Measurements from ENCODE around the gene STK11. TPM values are rescaled to one million over a fixed set of nuclear protein-coding genes. Genes with fewer than 3 reads are reported as not detected.
A peak's percentile ranks its signal among the peaks of the same experiment; 100 is the strongest.

STK11 gene, protein sequence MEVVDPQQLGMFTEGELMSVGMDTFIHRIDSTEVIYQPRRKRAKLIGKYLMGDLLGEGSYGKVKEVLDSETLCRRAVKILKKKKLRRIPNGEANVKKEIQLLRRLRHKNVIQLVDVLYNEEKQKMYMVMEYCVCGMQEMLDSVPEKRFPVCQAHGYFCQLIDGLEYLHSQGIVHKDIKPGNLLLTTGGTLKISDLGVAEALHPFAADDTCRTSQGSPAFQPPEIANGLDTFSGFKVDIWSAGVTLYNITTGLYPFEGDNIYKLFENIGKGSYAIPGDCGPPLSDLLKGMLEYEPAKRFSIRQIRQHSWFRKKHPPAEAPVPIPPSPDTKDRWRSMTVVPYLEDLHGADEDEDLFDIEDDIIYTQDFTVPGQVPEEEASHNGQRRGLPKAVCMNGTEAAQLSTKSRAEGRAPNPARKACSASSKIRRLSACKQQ
- 100 to 1,000 TPM in 1 of 4 donors, 10 to 100 TPM in 3; 74.0 to 106 (median 78.4) TPM for total RNA-seq

DNA sequence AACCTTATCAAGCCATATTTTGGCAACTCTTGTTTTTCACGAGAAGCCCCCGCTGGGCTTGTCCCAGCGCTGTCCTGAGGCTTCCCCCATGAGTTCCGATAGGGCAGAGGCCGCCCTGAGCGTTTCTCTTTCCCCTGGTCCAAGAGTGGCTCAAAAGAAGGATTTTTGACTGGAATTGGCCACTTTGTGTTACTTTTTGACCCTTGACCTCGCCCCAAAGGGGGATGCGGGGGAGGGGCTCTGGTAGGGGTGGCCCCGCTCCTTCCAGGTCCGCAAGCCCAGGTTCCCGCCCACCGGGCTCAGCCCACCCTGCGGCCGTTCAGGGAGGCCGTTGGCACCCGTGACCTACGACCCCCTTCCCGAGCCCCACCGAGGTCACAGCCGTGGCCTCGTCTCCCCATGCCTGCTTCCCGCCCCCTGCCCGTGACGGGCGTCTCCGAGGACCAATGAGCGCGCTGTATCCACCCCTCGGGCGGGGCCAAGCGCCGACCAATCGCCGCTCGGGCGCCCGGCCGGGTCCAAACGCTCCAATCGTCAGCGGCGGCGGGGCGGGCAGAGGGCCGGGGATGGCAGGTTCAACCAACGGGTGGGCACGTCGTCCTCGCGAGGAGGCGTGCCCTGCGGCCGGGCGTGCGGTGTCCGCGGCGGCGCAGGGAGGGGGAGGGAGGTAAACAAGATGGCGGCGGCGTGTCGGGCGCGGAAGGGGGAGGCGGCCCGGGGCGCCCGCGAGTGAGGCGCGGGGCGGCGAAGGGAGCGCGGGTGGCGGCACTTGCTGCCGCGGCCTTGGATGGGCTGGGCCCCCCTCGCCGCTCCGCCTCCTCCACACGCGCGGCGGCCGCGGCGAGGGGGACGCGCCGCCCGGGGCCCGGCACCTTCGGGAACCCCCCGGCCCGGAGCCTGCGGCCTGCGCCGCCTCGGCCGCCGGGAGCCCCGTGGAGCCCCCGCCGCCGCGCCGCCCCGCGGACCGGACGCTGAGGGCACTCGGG is at the start of gene STK11:
STK11 (plus strand) TSS at position 665 of the 986 bp plus-strand sequence. CDS start 1,136 bp downstream, outside the sequence.
- 6% methylated on average over 47 to 73 of the region's 114 CpGs for WGBS, 2 donors
- peak; percentile 98 to 100 for DNase-seq (ENCODE audit: low spot score in 2 of 2)
- peak within 1 kb of the TSS; percentile 52 for H3K4me3 ChIP-seq (ENCODE audit: low read depth, poor library complexity, severe bottlenecking)
- intact Hi-C loops (cut with DNase I; ENCODE audit: low total_unique reads), result no loop called here
- no peak for TF ChIP-seq POLR2A (IDR thresholded peaks at IDR 0.05)
- TF ChIP-seq, protein P1, sequence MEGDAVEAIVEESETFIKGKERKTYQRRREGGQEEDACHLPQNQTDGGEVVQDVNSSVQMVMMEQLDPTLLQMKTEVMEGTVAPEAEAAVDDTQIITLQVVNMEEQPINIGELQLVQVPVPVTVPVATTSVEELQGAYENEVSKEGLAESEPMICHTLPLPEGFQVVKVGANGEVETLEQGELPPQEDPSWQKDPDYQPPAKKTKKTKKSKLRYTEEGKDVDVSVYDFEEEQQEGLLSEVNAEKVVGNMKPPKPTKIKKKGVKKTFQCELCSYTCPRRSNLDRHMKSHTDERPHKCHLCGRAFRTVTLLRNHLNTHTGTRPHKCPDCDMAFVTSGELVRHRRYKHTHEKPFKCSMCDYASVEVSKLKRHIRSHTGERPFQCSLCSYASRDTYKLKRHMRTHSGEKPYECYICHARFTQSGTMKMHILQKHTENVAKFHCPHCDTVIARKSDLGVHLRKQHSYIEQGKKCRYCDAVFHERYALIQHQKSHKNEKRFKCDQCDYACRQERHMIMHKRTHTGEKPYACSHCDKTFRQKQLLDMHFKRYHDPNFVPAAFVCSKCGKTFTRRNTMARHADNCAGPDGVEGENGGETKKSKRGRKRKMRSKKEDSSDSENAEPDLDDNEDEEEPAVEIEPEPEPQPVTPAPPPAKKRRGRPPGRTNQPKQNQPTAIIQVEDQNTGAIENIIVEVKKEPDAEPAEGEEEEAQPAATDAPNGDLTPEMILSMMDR (IDR thresholded peaks at IDR 0.05), result no peak

DNA sequence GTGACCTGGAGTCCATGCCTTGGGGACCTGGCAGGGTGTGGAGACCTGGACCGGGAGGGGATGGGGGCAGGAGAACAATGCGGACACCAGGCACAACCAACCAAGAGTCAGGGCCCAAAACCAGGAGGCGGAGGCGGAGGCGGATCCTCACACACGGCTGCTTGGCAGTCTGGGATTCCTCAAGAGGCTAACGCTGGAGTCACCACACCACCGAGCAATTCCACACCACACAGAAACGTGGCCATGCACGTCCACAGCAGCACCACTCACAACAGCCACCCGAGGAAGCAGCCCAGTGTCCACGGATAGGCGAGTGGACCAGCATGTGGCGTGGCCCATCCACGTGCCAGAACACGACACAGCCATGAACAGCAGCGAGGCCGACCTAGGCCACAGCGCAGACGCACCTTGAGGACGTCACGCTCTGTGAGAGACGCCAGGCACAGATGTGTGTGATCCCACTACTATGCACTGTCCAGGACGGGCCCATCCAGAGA is 49.2 kb upstream of the STK11 start:
- intact Hi-C loops (cut with DNase I; ENCODE audit: low total_unique reads), result no loop called here
- no peak for TF ChIP-seq POLR2A (IDR thresholded peaks at IDR 0.05)
- TF ChIP-seq, protein P1 (IDR thresholded peaks at IDR 0.05), result no peak
- H3K4me3 ChIP-seq (ENCODE audit: low read depth, poor library complexity, severe bottlenecking), result no peak overlapping the region
- peak in 1 of 2 donors; percentile 91 for DNase-seq (ENCODE audit: low spot score in 2 of 2)
- WGBS, 2 donors, result 80 to 81% methylated on average over 24 of the region's 24 CpGs

DNA sequence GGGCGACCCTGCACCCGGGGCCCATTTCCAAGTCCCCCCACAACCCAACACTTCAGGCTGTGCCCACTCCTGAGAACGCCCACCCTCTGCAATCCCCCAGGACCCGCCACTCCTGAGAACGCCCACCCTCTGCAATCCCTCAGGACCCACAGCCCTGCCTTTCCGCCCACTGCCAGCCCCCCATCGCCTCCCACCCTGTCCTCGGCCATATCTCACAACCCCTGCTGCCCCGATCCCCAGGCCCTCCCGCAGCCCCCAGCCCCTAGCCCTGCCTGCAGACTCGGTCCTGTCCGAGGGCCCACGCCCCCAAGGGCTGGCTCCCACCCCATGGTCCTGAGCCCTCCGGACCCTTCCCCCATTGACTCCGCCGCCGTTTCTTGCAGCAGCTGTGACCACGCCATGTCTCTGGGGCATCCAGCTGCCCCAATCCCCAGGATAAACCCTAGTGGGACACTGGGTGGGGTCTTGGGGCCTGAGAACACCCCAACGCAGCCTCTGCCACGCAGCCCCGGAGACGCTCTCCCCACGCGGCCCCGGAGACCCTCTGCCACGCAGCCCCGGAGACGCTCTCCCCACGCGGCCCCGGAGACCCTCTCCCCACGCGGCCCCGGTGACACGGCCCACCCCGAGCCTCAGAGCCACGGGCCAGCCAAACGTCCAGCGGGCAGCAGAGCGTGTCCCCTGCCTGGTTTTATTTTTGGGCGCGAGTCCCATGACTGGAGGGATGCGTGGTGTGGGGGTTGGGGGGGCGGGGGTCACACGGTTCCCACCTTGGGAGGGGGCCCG is 48.6 kb upstream of the STK11 start:
- intact Hi-C loops (cut with DNase I; ENCODE audit: low total_unique reads), result no loop called here
- 91 to 92% methylated on average over 45 to 46 of the region's 46 CpGs for WGBS, 2 donors

DNA sequence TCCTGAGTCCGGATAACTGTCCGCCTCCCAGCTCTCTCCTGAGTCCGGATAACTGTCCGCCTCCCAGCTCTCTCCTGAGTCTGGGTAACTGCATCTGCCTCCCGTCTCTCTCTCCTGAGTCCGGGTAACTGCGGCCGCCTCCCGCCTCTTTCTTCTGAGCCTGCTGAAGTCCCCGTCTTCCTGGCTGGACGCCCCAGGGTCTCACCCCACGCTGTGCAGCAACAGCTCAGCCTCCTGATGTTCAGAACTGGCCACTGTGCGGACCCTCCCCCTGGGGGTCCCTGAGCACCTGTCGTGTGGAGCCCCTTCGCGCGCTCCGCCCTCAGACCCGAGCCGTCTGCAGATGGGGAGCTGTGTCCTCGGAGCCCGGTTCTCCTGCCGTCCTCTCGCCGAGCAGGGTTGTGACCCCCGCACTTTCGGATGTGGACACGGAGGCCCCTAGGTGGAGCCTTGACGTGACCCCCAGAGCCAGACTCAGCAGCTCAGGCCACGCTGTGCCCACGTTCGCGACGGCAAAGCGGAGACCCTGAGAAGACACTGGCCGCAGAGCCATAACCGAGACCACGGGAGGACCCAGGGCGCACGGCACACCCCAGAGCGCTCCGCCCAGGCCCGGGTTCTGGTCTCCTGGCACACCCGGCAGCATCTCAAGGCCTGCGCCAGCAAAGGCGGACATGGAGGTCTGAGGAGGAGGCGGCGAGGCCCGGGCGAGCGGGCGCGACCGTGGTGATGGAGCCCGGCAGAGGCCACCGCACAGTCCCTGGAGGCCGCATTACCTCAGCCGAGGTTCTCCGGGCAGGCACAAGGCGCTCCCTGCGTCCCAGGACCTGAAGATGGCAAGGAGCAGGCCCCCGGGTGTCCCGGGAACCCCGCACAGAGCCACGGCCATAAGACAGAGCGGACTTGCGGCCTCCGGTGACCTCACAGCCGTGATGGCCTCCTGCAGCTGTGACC is 47.4 kb upstream of the STK11 start:
- WGBS, 2 donors, result 92% methylated on average over 64 to 66 of the region's 69 CpGs
- intact Hi-C loops (cut with DNase I; ENCODE audit: low total_unique reads), result no loop called here
- no peak overlapping the region for H3K4me3 ChIP-seq (ENCODE audit: low read depth, poor library complexity, severe bottlenecking)
- TF ChIP-seq, protein P1 (IDR thresholded peaks at IDR 0.05), result no peak
- TF ChIP-seq POLR2A (IDR thresholded peaks at IDR 0.05), result no peak
- no peak for DNase-seq (ENCODE audit: low spot score in 2 of 2)

More for the DNA sequence above, 48.6 kb upstream of the STK11 start:
- TF ChIP-seq, protein P1 (IDR thresholded peaks at IDR 0.05), result no peak
- TF ChIP-seq POLR2A (IDR thresholded peaks at IDR 0.05), result no peak
- DNase-seq (ENCODE audit: low spot score in 2 of 2), result no peak
- no peak overlapping the region for H3K4me3 ChIP-seq (ENCODE audit: low read depth, poor library complexity, severe bottlenecking)

Measured in lower leg skin (tissue), 4 donors.